NCI-H1436 treated with DMSO at 0.1 percent for 48 hours (cell line): ENCODE data around the gene CDKAL1.

ENCODE experiments used
- DNase-seq: peaks from one replicate; lab custom pipeline; 2025; lab: John Stamatoyannopoulos, UW

CDKAL1 gene

DNA sequence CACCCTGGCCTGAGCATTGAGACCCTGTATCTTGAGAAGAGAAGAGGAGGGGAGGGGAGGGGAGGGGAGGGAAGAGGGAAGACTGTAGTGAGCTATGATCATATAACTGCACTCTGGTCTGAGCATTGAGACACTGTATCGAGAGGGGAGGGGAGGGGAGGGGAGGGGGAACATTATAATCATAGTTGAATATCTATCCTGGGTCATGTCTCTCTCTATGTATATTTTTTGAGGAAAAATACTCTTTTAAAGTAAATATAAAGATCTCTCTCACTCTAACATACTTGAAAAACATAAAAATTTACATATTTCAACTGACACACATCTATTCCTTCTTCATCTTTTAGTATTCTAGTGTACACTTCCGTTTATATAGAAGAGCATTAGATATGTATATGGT, 431.0 kb downstream of the CDKAL1 start:
- no peak for DNase-seq

DNA sequence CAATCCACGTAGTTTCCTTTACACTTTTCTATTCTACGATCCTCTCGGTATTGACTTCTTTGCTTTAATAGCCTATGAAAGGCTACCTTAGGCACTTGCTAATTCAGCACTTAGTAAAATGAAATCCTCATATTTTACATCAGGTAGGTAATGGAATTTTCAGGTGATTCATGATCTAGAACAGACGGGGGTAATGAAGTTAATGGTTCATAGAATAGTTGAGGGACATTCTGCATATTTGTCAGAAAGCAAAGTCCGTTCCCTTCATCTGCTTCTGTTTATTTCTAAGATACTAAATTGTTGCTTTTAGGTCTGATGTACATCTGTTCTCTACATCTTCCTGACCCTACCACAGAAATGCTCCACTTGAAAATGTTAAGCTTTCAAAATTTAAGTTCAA, 431.7 kb downstream of the CDKAL1 start:
- no peak for DNase-seq

DNA sequence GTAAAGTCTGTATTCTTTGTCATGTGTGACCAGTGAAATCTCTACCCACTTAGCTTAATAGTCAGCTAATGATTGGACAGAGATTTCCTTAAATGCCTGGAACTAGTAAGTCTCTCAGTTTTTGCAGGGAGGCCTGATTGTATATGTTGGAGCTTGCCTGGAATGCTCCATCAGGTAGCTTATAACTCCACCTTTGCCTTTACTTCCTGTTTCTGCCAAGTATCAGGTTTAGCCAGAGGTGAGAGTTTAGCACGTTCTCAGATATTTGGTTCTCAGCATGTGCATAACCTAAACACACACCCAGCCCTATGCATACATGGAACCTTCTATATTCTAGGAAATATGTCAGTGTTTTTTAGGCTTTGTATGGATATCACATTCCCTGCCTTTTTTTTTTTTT, 435.3 kb downstream of the CDKAL1 start:
- DNase-seq, result no peak

DNA sequence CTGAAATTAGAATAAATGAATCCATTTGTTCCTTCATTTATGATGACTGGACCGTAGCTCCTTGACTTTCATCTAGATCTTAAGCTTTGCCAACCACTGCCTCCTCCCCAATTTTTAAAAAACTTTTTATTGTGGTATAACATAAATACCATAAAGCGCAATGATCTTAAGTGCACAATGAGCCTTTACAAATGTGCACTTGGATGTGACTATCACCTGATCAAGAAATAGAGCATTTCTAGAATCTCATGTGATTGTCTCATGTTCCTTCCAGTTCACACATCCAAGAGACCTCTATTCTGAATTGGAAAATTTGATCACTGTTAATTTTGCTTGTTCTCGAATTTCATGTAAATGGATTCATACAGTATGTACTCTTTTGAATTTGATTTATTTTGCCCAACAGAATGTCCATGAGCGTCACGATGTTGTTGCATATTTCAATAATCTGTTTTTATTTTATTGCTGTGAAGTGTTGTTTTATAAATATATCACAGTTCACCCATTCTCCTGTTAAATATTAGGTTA, 442.2 kb downstream of the CDKAL1 start:
- DNase-seq, result no peak

DNA sequence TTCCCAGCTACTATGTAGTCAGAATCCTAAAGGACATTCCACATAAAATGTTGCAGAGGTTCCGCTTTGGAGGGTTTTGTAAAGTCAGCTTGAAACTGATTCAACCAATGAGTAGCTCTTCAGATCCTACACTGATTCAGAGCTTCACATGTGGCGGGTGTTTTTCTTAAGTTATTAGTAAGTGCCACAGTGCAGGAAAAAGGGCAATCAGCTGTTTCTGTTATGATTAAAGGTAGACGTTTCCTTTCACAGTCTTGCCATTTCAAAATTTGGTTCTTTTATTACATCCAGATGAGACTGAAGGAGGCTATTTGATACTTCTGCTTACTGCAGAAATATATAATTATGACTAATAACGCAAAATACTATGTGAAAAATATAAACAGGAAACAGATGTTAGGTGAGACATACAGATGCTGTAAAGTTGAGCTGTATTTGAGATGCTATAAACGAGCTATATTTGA, 443.9 kb downstream of the CDKAL1 start:
- no peak for DNase-seq

DNA sequence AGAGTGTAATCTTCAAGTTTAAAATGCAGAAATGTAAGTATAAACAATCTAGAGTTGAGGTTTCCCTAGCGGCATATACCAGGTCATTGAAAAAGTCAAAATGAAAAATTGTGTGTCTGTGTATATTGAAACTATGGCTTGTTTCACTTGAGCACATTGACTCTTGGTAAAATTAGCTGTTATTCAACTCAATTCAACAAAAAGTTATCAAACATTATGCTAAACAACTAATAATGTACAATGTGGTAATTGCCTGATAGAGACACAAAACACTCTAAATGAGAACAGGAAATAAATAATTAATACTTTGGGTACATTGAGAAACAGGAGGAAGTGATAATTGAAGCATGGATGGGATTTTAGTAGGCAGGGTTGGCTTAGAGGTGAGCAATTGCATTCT, 444.8 kb downstream of the CDKAL1 start:
- DNase-seq, result no peak

DNA sequence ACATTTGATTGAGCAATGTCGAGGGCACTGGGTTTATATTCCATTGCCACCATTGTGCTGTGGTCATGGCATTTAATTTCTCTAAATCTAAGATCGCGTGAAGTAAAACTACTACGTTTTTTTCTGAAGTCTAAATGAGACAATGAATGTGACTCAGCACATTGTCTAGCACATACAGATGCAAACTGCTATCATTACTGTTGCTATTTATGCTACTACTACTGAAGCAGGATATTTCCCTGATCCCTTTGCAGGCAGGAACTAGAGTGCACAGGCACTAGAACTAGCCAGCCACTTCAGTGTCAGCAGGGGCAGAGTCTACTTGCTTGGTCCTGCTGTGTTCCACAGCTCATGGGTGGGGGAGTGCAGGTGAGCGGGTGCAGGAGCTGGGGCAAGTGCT, 449.7 kb downstream of the CDKAL1 start:
- DNase-seq, result no peak

DNA sequence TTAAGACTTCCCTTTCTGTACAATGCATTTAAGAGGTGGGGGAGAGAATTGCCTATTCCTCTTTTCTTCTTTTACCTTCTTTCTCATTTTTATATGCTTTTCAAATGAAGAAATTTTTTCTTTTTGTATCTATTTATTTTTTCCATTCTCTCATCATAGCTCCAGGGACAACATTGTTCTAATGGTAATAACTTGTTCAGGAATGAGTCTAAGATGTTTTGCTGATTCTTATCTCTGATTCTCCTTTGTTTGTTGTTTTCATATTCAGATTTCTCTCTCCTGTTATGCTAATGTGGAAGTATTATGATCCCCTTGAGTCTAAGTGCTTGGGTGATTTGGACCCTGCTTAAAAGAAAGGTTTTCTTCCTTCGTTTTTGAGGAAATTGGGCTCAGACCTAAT, 451.6 kb downstream of the CDKAL1 start:
- no peak for DNase-seq

DNA sequence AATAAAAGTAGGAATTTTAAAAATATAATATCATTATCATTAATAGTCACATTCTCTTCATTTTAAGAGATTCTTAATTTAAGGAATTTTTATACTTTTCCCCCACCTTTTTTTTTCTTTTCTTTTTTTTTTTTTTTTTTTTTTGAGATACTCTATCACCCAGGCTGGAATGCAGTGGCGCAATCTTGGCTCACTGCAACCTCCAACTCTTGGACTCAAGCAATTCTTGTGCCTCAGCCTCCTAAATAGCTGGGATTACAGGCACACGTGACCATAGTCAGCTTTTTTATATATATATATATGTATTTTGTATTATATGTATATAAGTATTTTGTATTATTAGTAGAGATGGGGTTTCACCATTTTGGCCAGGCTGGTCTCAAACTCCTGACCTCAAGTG, 457.7 kb downstream of the CDKAL1 start:
- DNase-seq, result no peak

DNA sequence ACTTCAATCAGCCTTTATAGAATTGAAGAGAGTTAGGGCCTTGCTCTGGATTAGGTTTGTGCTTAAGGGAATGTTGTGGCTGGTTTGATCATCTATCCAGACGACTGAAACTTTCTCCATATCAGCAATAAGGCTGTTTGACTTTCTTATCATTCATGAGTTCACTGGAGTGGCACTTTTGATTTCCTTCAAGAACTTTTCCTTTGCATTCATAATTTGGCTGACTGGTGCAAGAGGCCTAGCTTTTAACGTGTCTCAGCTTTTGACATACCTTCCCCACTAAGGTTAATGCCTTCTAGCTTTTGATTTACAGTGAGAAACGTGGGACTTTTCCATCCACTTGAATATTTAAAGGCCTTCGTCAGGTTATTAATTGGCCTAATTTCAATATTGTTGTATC, 461.8 kb downstream of the CDKAL1 start:
- DNase-seq, result no peak

DNA sequence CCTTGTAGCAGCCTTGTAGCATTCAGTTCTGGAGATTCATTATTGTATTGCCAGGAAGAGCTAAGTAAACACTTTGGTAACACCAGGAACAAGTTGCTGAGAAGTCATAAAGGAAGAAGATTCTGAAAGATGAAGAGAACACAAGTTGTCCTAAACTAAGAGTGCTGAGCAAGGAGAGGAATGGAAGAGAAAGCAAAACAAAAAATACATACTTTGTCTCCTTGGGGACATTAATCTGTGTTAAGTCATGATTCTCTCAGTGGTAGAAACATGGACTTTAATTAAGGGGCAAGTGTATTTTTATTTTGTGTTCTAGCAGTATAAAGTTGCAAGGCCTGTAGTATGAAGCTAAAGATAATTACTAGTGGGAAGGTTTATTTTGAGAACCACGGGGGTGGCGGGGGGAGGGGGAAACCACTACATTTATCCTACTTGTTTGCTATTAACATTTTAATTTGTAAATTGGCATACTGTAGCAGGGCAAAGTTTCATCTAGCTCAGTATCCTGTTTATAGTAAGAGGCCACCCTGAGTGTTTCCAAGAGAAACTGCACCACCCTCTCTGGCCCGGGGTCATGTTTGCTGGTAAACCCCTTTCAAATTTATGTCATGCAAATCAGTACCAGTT, 463.0 kb downstream of the CDKAL1 start:
- DNase-seq, result no peak

DNA sequence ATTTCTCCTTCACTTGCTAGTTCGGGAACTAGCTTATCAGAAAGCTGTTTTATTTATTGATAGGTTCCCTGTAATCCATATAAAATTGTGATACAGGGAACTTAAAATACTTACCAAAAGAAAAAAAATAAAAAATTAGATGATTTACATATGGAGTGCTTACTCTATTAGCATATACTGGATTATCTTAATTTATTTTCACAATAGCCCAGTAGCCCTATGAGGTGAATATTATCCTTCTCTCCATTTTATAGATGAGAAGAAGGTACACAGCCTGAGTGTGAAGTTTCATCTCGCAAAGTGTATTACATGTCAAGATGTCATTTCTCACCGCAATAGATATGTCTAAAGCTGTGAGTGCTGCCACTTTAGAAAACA, 463.5 kb downstream of the CDKAL1 start:
- no peak for DNase-seq

DNA sequence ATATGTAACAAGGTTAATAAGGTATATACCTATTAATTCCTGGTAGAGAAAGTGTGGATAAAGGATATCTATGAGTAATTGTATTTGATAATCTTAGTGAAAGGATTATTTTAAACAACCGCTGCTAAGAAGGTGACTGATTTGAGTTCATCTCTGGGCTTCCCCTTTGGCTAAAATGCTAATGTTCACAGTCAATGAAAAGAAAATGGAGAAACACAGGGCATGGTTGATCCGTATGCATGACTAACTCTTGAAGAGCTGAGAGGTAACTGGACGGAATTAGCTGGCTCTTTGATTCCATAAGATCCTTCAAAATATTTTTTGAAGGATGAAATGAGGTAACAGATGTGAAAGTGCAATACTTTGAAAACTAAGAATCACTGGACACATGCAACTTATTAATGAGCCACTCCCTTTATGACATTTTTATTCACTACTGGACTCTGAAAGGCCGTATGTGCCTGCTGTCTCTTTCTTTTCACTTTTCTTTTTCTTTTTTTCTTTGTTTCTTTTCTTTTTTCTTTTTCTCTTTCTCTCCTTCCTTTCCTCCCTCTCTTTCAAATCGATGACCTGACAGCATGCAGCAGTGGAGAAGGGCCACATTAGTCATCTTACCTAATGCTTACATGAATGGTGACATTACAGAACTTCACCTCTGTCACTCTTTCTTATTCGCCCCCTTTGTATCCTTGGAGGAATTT, 464.6 kb downstream of the CDKAL1 start:
- no peak for DNase-seq

DNA sequence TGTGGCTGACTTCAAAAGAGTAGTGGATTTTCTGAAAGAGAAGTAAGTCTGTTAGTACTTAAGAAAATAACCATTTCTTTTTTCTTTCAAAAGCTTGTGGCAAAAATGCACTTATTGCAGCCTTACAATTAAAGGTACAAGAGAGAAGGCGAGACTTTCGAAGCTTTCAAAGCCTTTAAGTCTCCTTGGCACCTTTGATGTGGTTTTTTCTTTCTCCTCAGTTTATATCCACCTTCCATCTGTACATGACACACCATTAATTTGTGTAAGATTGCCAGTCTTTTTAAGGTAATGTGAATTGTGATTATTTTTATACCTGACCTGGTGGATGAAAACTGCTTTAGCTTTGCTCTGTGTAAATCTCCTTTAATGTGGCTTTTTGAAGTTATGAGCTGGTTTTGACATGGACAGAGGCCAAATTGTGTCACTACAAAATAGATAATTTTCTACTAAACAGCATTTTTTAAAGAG, 466.1 kb downstream of the CDKAL1 start:
- no peak for DNase-seq

DNA sequence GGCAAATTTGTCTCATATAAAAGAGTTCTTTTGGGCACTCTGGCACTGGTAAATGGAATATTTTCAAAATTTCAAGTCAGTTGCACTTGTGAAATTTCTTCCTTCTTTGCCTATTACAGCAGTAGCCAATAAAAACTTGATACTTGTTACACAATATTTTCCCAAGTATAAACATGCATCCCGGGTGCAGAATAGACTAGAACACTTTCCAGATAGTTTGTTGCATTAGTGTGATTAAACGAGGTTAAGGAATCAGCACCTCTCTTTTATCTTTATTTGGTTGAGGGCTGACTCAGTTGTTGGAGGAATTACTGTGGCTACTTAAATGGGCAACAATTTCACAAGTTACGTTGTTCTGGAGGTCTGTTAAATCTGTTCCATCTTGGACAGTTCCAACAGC, 467.5 kb downstream of the CDKAL1 start:
- DNase-seq, result no peak

DNA sequence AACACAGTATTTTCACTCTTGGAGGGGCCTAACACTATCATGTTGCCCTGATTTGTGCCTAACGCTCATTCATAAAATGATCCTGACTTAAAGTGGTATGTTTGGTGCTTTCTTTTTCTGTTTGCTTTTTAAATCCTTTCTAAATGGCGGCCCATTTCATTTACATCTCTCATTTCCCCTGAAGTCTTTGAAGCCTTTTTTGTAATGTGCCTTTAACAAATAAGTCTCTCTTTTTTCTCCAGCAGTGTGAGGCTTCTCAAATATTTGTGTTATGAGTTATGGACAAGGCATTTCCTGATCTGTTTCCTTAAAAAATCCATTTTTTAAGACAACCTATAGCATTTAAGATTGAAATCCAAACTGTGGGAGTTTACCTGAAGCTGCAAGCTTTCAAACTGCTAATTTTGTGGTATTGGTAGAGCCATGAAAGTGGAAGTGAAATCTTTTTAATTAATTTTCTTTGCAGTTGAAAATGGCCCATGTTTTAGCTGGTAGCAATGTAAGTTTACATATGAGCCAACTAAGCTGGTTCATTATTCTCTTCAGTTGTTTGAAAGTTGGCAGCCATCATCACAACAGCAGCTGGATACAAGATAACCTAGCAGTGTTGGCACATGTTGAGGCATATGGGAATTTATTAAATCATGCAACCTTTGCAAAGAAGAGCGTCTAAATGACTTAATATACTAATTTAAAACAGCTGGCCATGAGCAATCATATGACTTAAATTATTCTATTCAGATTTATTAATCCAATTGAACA, 469.7 kb downstream of the CDKAL1 start:
- no peak for DNase-seq

DNA sequence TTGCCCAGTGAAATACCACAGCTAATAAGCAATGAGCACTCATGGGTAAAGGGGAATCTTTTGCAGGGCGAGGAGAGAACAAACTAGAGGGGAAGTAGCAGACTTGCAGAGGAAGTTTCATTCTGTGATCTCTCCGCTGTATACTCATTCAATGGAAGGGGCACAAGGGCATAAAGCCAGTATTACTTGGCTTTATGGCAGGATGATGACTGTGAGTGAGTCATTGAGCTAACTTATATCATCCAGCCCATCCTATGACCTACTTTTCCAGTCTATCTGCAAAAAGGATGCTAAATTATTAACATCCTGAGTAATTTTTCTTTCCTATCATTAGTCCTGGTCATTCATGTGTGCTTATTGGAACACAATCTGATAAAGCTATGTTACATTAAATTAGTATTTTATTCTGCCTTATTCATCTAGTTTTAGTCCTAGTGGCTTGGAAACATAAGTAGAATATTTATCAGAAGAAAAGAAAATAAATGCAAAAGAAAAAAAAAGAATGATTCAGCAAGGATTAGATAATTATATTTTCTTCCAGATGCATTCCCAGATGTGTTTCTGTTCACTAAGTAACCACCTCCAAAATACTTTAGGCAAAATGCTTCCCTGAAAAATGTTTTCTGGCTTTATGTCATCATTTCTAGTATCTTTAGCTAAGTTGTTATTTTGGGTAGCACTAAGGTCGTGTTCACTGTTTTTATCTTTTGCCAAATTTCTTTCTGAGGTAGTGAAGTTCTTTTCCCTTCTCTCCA, 471.7 kb downstream of the CDKAL1 start:
- DNase-seq, result no peak

DNA sequence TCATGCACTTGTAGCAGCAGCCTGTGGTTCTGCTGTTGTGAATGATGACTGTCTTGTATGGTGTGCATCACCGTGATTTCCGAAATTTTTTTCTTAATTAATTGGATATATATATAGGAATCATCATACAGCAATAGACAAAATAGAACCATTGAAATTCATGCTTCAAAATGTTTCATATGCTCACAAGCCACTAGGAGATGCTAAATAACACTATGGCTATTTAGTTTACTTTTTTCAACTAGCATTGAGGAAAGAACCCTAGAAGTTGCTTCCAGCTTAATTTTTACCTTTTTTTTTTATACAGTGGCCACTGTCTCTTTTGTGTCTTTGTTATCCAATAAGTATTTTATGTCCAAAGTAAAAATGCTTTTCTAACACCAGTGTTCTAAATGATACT, 485.4 kb downstream of the CDKAL1 start:
- DNase-seq, result no peak

DNA sequence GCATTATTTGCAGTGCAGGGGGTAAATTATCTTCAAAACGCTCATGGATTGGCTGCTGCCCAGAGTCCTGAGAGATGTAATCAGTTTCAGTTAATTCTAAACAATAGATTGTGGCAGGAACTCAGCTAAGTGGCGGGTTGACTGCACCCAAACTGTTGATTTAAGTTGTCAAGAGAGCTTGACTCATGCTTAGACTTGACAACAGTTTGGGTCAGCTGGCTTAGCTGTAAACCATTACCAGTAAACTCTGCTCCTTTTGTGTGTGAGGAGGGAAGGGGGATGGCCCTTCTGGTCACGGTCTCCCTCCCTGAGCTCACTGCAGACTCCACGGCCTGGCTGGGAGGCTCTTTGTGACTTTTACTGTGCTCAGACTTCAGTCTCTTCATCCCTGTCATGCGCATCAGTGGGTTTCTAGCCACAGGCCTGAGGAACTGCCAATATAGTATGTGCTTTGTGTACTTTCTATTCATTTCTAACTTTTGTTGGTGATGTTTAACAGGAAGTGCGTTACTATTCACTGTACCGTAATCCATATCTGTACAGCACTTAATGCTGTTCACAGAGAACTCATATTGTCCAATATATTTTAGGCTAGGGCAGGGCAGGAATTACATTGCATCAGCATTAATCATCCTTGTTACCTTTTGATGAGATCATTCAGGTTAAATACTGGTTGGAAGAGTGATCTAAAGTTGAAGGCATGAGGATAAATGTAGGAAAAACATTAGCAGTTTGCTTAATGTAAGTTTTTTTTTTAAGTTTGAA, 488.3 kb downstream of the CDKAL1 start:
- peak; percentile 88 for DNase-seq

DNA sequence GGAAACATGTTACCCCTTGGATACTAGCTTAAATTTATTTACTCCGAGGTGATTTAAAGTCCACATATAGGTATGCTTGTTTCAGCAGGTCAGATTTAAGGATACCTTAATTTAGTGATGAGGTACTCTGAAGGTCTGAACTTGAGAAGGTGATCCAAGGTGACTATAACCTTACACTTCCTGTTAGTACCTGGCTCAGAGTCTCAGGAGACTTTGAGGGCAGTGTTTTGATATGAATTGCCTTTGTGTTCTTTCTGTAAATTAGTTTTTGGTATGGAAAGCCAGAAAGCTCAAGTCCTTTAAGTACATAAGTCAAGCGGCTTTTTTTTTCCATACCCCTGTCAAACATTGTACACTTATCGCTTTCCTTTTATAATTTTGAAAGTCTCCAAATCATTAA, 489.0 kb downstream of the CDKAL1 start:
- DNase-seq, result no peak

DNA sequence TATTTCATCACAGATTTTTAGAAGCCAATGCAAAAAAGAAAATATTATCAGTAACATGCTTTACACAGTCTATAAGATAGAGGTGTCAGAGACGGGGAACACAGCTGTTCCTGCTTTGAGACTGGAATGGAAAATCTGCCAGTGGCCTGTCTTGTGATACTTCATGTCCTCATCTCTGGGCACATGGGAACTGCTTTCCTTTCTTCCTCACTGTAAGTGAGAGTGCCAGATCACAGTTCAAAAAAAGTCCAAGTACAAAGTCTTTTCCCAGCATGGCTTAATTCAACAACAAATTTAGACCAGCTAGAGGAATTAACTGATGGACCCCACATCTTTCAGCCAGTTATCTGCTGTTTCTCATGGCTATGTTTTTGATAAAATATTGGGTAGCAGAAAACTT, 490.4 kb downstream of the CDKAL1 start:
- no peak for DNase-seq
